NCI-H748 (cell line): Measurements from ENCODE around the gene VAMP5.

ENCODE experiments used
- DNase-seq: peaks from one replicate; lab custom pipeline; 2025; ENCODE audit not compliant: unreplicated experiment; lab: John Stamatoyannopoulos, UW

The VAMP5 gene

DNA sequence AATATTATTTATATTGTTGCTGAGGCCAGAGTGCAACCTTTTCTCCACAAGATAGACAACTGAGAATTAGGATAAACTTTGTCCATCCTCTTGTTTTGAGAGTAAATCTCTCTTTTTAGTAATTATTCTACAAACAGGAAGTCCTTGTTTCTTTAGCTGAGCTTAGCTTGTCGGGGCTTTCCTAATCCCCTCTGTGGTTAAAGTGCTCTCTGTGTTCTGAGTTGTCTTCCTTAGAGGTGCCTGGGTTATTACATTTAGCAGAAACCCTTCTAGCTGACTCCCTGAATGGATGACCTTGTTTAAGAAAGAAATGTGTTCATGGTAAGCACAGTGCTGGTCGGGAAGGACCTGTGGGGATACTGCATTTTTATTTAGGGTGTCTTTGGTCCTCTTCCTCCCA, 44.4 kb downstream of the VAMP5 start:
- DNase-seq = no peak

DNA sequence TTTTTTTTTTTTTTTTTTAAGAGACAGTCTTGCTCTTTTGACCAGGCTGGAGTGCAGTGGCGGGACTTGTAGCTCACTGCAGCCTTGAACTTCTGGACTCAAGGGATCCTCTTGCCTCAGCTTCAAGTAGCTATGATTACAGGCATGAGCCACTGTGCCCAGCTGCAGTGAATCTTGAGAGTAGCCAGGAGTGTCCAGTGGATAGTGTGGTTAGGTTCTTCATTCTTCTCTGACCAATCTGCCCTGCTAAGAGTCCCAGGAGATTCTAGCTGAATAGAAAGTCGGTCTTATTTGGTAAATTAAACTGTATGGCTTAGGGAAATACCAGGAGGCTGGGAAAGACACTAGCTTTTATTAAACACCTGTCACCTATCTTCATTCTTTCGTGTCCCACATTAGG, 47.1 kb downstream of the VAMP5 start:
- no peak for DNase-seq

DNA sequence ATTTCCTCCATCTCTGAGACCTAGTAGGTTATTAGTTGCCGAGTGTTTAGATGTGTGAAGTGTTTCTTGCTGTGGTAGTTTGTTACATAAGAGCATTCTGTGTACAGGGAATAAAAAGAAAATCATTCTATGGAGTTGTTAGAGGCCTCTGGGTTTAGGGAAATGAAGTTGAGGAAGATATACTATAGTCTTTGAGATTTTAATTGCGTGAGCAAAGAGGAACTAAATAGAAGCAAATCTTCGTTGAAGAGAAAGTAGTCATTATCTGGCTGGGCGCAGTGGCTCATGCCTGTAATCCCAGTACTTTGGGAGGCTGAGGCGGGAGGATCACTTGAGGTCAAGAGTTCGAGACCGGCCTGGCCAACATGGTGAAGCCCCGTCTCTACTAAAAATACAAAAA, 50.8 kb downstream of the VAMP5 start:
- no peak for DNase-seq

DNA sequence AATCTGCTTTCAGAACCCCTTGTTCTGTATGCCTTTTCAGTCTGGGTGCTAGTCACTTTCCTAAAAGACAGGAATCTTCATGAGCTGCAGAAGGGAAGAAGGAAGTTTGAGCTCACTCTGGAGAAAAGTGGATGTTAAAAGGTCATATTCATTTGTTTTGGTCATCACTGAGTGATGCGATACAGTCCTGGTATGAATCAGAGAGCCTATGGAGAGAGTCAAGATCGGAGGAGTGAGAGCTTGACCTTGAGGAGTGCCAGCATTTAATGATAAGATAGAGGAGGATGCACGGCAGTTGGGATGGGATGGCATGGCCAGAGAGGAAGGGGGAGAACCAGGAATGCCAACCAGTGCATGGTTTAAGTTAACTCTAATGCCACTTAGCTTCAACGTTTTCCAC, 51.4 kb downstream of the VAMP5 start:
- no peak for DNase-seq

DNA sequence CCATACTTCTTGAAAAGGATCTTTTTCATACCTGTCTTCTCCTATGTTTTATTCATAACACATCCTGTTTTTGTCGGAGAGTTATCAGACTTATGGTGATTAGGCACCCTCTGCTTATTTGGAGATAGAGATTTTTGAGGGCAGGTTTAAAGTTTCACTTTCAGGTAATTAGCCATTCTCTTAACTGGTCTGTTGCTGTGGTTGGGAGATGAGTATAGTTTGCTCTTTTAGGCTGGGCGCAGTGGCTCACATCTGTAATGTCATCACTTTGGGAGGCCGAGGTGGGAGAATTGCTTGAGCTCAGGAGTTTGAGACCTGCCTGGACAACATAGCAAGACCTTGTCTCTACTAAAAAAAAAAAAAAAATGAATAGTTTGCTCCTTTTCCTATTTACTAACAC, 58.5 kb downstream of the VAMP5 start:
- DNase-seq = no peak
